ENCODE data around the gene ADCY5.

Gene ADCY5

DNA sequence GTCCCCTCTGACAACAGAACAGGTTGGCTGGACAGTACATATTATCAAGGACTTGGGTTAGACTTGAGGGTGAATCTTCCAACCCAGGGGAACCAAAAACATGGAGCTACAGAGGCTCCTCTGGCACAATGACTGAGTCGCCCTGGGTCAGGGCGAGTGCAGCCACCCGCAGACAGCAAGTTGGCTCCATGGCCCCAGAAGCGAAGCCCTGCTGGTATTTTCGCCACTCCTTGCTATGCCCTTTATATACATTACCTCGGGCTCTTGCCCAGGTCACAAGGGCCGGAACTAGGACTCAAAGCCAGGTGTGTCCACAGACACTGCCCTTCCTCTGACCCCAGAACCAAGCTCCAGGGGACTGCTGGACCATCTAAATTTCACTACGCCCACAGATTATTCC is 64.6 kb downstream of the ADCY5 start:
- no peak for DNase-seq

DNA sequence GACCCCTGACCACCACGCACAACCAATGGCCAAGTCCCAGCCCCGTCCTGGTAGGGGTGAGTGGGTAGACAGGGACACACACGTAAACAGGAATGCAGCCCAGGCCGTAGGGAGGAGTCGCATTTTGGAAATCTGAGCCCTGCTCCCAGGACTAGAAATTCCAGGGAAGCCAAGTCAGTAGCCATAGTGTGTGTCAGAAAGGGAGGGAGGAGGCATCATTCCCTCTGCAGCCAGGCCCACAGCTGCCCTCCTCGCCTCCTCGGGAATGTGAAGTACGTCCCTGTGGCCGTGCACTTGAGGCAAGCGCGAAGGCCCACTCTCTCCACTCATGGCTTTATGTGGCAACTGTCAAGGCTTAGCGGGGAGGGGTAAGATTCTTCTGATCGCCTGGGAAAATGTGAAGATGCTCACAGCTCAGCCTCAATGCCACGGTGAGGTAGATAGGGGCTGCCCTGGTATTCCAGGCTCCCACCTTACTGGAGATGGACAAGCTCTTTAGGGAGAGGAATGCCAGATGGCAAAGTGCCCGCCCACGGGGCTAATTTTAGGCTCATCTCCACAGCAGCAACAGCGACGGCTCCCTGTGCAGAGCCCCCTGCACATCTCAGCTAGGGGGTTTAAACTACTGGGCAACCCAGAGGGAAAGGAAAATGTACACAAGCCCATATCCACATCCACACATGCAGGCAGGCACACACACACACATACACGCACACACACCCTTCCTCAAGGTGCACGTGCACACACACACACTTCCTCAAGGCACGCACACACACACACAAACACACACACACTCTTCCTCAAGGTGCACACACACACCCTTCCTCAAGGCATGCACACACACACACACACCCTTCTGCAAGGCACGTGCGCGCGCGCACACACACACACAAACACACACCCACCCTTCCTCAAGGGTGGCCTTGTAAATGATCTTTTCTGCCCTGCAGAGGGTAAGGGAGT is 65.5 kb downstream of the ADCY5 start:
- DNase-seq = no peak

DNA sequence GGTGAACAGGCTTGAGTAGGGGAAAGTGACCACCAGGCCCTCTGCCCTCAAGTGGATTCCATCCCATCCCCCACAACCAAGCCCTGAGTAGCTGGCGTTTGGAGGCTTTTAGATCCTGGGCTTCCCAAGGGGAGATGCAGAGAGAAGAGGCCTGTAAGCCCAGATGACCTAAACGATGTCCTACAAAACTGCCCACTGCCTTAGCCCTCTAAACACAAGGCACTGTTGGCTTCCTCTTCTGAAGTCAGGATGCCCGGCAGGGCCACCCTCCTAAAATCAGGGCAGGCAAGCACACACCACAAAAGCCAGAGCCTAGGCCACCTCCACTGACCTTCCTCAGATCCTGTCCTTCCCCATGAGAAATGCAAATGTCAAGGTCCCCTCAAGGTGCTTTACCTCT is 68.6 kb downstream of the ADCY5 start:
- peak; percentile 2 for DNase-seq

- peak; percentile 23 for DNase-seq
These were observed 69.7 kb downstream of the ADCY5 start for GRCh38 chr3:123379041-123379830.

DNA sequence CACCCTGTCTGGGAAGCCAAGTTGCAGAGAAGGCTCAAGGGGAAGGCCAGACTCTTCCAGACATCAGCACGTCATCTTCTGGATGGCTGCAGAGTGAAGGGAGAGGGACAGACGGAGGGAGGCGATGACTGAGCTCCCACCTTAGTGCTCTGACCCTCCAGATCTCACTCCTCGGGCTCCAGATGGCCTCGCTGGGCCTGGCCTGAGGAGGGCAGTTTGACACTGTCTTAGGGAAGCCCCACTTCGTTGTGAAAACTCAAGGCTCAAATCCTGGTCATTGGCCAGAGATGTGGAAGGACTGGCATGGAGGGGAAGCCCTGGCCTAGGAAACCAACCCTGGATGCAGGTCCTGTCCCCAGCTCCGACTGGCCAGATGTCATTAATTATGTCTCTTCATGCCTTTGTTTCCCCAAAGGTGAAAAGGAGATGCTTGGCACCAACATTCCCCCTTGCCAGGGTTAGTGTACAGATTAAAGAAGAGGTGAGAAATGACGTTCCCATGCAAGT is 70.4 kb downstream of the ADCY5 start:
- peak; percentile 20 for DNase-seq

GRCh38 chr3:123377243-123377740 is 71.6 kb downstream of the ADCY5 start:
- peak; percentile 10 for DNase-seq

DNA sequence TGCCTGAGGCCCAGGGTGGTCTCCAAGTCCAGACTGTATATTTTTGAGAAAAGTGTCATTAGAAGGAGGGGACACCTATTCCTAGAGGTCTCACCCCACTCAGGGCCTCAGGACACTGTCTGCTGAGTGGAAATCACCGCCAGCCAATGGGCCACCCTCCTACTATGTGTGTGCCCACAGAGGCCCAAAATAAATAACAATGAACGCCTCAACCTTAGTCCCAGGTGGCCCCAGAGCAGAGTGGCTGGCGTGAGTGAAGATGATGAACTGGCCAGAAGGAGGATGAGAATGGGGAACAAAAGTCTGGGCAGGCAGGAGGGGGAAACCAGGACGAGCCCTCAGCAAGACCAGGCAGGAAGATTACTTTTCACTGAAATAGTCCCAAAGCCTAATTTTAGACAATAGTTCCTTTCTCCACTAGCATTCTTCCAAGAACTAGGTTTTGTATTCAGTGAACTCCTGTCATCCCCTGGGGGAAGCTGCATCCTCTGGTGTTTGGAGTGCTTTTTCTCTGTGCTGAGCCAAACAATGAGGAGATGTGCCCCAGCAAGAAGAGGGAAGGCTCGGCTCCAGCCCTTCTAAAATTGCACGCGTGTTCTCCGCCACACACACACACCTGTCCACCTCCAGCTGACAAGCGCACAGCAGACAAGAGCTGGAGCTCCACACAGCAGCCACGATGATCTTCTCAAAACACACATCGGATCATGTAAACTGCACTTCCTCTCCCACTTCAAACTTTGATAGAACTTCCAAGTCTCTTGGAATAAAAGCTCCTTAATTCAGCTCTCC is 72.2 kb downstream of the ADCY5 start:
- peak; percentile 37 for DNase-seq

DNA sequence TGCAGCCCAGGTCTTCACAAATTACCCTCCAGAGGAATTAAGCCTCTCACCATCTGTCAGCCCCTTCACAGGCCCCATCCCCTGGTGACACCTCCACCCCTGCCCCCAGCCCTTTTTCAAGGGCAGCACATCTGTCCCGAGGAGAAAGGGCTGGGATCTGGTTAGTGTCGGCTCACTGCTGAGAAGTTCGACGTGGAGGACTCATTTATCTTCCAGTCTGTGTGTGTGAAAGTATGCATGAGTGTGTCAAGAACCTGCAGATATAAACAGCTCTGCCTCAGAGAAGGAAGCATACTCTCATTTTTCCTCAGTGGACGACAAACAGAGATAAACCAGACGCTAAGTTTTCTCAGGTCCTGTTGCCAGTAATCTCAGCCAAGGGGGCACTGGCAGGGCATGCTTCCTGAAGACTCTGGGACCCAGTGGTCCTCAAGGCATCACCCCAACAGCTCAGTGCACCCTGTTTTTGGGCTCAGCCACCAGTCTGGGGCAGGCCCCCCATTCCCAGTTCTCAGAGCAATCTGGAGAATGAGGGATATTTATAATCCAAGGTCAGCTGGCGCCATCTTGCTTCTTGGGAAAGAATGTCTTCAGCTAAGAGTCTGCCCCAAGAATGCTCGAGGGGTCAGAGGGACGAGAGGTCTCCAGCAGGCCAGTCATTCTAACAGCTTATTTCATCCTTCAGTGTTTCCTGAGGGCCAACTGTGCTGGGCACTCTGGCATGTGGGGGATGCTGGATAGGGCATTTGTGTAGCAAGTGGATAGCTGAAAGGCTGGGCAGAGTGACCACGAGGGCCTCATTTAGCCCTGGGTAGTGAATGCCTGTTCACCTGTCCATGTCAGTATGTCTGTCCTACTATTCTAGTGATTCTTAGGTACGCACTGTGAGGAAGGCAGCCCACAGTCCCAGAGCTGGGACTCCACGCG is 73.6 kb downstream of the ADCY5 start:
- peak; percentile 26 for DNase-seq

GRCh38 chr3:123374016-123374415 is 74.9 kb downstream of the ADCY5 start:
- DNase-seq = no peak

- peak; percentile 39 for DNase-seq
These were observed 75.4 kb downstream of the ADCY5 start for GRCh38 chr3:123373474-123373987.

DNA sequence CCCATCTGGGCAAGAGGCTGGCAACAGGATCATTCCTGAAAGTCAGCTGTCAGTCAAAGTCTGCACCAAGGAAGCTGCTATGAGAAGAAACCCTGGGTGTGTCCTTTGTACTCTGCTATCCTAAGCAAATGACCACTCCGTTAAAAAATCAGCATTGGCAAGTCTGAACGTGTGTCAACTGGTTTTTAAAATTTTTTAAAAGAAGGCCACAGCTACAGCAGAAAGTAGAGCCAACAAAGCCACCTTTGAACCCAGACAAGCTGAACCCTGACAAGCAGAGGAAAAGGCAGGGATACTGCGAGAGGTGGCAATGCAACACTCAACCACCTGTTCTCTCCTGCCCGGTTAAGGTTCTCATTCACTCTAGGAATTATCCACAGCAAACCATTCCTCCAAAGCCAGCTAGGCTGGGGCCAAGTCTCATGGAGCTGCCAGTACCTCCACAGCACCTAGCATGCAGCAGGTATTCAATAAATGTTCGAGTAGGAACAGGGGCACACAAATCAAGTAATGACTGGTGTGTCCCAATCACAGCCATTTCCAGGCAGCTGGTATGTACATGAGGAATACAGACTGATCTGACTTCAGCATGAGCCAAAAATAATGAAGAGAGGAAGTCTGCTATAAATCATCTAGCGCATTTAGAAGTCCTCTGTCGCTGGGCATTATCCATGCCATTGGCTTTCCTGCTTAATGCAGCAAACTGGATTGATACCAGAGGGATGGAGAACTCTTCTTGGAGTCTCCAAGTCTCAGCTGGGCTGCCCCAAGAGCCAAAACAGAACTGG is 76.0 kb downstream of the ADCY5 start:
- peak; percentile 41 for DNase-seq

DNA sequence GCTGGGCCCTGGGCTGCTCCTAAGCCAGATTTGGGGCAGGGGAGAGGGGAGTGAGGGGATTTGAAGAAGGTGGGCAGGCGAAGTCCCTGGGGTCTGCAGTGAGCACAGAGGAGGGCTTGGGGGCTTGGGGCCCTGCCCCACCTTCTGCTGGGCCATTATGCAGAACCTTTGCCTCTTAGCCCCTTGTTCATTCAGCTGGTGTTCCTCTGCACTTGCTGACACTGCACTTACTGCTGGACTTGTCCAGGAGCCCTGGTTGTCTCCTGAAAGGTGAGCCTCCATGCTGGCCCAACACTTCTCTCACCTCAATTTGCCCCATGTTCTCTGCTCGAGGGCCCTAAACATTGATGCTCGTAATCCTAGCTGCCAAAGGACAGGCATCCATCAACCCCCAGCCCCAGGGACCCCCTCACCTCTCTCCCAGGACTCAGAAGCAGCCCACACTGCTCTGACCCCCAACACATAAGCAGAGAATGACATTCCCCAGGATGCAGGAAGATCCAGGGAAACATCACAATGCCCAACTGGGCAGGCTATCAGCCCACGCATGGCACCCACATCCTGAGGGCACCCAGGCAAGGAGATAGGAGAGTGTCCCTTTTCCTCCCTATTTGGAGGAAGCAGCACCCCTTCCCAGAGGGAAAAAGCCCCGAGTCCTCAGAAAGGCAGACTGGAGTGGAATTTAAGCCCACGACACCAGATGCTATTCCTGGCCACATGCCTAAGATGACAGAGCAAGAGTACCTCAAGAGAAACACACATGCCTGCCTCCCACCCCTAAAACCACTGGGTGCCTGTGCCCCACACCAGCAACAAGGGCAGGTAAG is 76.8 kb downstream of the ADCY5 start:
- DNase-seq = peak; percentile 36

DNA sequence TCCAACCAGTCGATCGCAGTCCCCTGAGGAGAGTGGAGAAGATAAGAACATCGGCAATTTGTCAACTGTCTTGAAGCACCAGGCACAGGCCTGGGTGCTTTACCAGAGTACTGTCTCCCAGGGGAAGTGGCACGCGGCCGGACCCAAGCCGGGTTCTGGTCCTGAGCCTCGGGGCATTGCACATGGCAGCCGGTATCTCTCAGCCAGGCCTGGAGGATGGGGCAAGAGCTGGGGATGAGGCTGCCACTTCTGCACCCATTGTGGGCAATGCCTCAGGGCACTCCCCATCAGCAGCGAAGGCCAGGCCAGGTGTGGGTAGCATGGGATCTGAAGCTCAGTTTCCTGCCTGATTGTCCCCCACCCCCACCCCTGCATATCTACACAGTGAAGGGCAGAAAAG is 77.5 kb downstream of the ADCY5 start:
- DNase-seq = no peak

GRCh38 chr3:123370819-123371218 is 78.1 kb downstream of the ADCY5 start:
- DNase-seq = no peak

GRCh38 chr3:123369085-123369484 is 79.8 kb downstream of the ADCY5 start:
- DNase-seq = no peak

GRCh38 chr3:123367467-123368154 is 81.3 kb downstream of the ADCY5 start:
- no peak for DNase-seq

- DNase-seq = no peak
These were observed 83.3 kb downstream of the ADCY5 start for GRCh38 chr3:123365450-123366143.

- no peak for DNase-seq
These were observed 87.8 kb downstream of the ADCY5 start for GRCh38 chr3:123361071-123361470.
